Activated CD8-positive, alpha-beta T cell treated with anti-CD3 and anti-CD28 coated beads for 36 hours (primary cell): ENCODE measurements around the gene PPP1R7. TPM values are rescaled to one million over a fixed set of nuclear protein-coding genes. Genes with fewer than 3 reads are reported as not detected.

Source experiments
- ATAC-seq: fragments of 200-7000 bp; cut with Tn5 transposase; one replicate; pipeline ENCODE4 v1.10.0; 2021; ENCODE audit warnings: mild to moderate bottlenecking, moderate library complexity
- CTCF ChIA-PET: fragments of 350-600 bp; sonication (Branson Sonifier 250); formaldehyde crosslinking; loops from one replicate; lab custom pipeline; 2021; ENCODE audit warnings: antibody characterized with exemption; lab: Charles Lee
- POLR2A ChIA-PET: fragments of 350-600 bp; sonication (Branson Sonifier 250); formaldehyde crosslinking; loops from one replicate; lab custom pipeline; 2021; ENCODE audit warnings: antibody characterized with exemption; lab: Charles Lee
- DNase-seq: peaks from one replicate; pipeline ENCODE4 v3.0.0-alpha.2; 2020
- H3K27ac Mint-ChIP-seq: one replicate; pipeline ENCODE4 v1.8.0; 2021; ENCODE audit warnings: mild to moderate bottlenecking, mixed read lengths
- H3K27me3 Mint-ChIP-seq: one replicate; pipeline ENCODE4 v1.8.0; 2021; ENCODE audit warnings: mixed read lengths
- H3K36me3 Mint-ChIP-seq: one replicate; pipeline ENCODE4 v1.8.0; 2021; ENCODE audit warnings: low read depth, mixed read lengths
- H3K4me1 Mint-ChIP-seq: one replicate; pipeline ENCODE4 v1.8.0; 2021; ENCODE audit warnings: low read depth, mixed read lengths
- H3K4me3 Mint-ChIP-seq: one replicate; pipeline ENCODE4 v1.8.0; 2021; ENCODE audit warnings: mild to moderate bottlenecking, moderate library complexity, mixed read lengths
- H3K9me3 Mint-ChIP-seq: one replicate; pipeline ENCODE4 v1.8.0; 2021; ENCODE audit warnings: mixed read lengths
- CTCF ChIP-seq: fragments of 200-600 bp; IDR thresholded peaks from one replicate; pipeline ENCODE4 v1.8.0; 2022; ENCODE audit warnings: antibody characterized with exemption, mild to moderate bottlenecking
- intact Hi-C: fragments of 100-400 bp; cut with micrococcal nuclease; formaldehyde crosslinking; loops from one replicate; pipeline ENCODE4 v1.10.0; 2022
- total RNA-seq, 2 experiments: library from RNA; stranded (reverse); gene quantifications; one replicate each; pipeline ENCODE4 v1.2.3, GENCODE V29; 2021

The PPP1R7 gene
- total RNA-seq, 2 experiments from 2014 or later = 82.9 to 88.7 TPM

DNA sequence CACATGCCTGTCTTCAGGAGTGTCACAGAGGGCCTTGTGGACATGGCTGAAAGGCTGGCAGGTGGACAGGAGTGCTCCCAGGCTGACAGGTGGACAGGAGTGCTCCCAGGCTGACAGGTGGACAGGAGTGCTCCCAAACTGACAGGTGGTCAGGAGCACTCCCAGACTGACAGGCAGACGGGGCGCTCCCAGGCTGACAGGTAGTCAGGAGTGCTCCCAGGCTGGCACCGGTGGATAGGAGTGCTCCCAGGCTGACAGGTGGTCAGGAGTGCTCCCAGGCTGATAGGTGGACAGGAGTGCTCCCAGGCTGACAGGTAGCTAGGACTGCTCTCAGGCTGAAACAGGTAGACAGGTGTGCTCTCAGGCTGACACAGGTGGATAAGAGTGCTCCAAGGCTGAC is 54.8 kb downstream of the PPP1R7 start:
- no peak for DNase-seq
- intact Hi-C loops = no loop called here
- no peaks in the 10 kb centered on the region for H3K4me1 Mint-ChIP-seq
- H3K4me3 Mint-ChIP-seq = no peak overlapping the region
- no peaks in the 10 kb centered on the region for H3K36me3 Mint-ChIP-seq
- H3K27ac Mint-ChIP-seq = no peak overlapping the region
- CTCF ChIA-PET = no interaction called here
- H3K27me3 Mint-ChIP-seq = no peaks in the 10 kb centered on the region
- POLR2A ChIA-PET = no interaction called here
- no peaks in the 10 kb centered on the region for H3K9me3 Mint-ChIP-seq
- ATAC-seq = no peak
- no peak for TF ChIP-seq CTCF

GRCh38 chr2:241207151-241207550 is 56.9 kb downstream of the PPP1R7 start:
- ChIA-PET POLR2A (no interaction called here), CTCF (interaction anchor here (0.7 to 1.2 kb wide), 2 partner anchors 10 to 293 kb away, joined by 3 read pairs; no protein-coding TSS in a partner anchor)
- no peak for DNase-seq
- TF ChIP-seq CTCF = no peak
- Mint-ChIP-seq H3K27ac (no peak overlapping the region), H3K9me3 (no peaks in the 10 kb centered on the region), H3K27me3 (no peaks in the 10 kb centered on the region), H3K36me3 (no peaks in the 10 kb centered on the region), H3K4me3 (no peak overlapping the region), H3K4me1 (no peaks in the 10 kb centered on the region)
- ATAC-seq = no peak
- intact Hi-C loops = no loop called here

DNA sequence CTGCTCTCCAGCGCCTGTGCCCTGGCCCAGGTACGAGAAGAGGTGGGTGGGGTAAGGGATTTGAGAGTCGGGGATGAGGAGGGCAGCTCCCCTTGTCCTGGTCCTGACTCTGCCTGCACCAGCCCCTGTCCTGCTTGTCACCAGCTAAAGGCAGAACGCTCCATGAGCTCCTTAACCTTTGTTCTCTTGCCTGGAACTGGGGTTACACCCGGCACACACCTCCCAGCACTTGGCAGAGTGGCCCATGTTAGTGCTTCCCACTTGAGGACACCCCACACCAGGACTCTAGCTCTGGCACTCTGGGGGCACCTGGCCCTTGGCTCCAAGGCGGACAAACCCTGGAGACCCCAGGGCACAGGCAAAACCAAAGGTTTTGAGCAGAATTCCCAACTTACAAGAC is 57.4 kb downstream of the PPP1R7 start:
- no peak for TF ChIP-seq CTCF
- CTCF ChIA-PET = interaction anchor here (0.7 to 1.2 kb wide), 2 partner anchors 9 to 293 kb away, joined by 3 read pairs; no protein-coding TSS in a partner anchor
- intact Hi-C loops = no loop called here
- Mint-ChIP-seq H3K27ac (no peak overlapping the region), H3K36me3 (no peaks in the 10 kb centered on the region), H3K4me1 (no peaks in the 10 kb centered on the region), H3K4me3 (no peak overlapping the region), H3K9me3 (no peaks in the 10 kb centered on the region), H3K27me3 (no peaks in the 10 kb centered on the region)
- POLR2A ChIA-PET = no interaction called here
- ATAC-seq = no peak
- no peak for DNase-seq

- Mint-ChIP-seq H3K4me1 (no peaks in the 10 kb centered on the region), H3K36me3 (no peaks in the 10 kb centered on the region), H3K9me3 (no peaks in the 10 kb centered on the region), H3K4me3 (no peak overlapping the region), H3K27ac (no peak overlapping the region), H3K27me3 (no peaks in the 10 kb centered on the region)
- CTCF ChIA-PET = interaction anchor here (1.2 kb wide), 1 partner anchor 9 kb away, joined by 3 read pairs; no protein-coding TSS in a partner anchor
- intact Hi-C loops = no loop called here
- TF ChIP-seq CTCF = no peak
- ATAC-seq = no peak
- no peak for DNase-seq
- POLR2A ChIA-PET = interaction anchor here (0.5 kb wide), 1 partner anchor 11 kb away, joined by 3 read pairs; no protein-coding TSS in a partner anchor
Observed at GRCh38 chr2:241208058-241208457, 57.8 kb downstream of the PPP1R7 start.

GRCh38 chr2:241209271-241209670 is 59.0 kb downstream of the PPP1R7 start:
- no peak overlapping the region for H3K4me3 Mint-ChIP-seq
- no peak for DNase-seq
- no peaks in the 10 kb centered on the region for H3K4me1 Mint-ChIP-seq
- ATAC-seq = no peak
- no peak for TF ChIP-seq CTCF
- CTCF ChIA-PET = no interaction called here
- H3K9me3 Mint-ChIP-seq = no peaks in the 10 kb centered on the region
- H3K27me3 Mint-ChIP-seq = no peaks in the 10 kb centered on the region
- intact Hi-C loops = no loop called here
- H3K27ac Mint-ChIP-seq = no peak overlapping the region
- POLR2A ChIA-PET = no interaction called here
- no peaks in the 10 kb centered on the region for H3K36me3 Mint-ChIP-seq
